ENCODE data around the gene ADAMTS5. TPM values are rescaled to one million over a fixed set of nuclear protein-coding genes. Genes with fewer than 3 reads are reported as not detected.

Gene ADAMTS5
- polyA plus RNA-seq, 2 of the 4 experiments (the other 2 are of a cell fraction): not detected

DNA sequence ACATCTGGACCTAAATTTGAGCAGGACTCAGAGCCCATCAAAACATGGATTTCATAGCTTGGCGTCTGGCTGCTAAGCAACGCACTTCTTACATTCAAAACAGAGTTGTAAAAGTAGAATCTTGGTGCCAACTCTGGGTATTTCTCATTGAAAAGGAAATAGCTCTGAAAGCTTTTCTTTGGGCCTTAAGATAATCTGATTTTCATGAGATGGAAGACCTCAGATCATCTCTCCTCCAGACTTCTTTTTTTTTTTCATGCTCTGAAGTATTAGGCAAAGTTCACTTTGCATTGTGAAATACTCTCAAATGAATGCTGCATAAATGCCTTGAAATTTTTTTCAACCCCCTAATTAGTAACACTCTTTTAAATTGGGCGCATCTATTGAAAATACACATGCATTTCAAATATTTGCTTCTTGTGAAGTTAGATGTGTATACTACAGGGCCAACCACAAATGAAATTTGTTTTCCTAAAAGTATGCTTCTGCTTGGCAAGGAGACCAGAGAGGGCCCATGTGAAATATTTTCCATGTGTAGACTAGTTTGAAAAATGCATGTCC is 4.2 kb downstream of the ADAMTS5 start:
- FAIRE-seq (no peak), ATAC-seq (no peak), DNase-seq (ENCODE audit: low read depth in 1 of 2, low spot score in 1 of 2) (no peak)
- TF ChIP-seq HOXA7 (CRISPR knock-in tag; IDR thresholded peaks at IDR 0.05): no peak
- TF ChIP-seq HOXB5 (CRISPR knock-in tag; IDR thresholded peaks at IDR 0.05): no peak
- no peak for TF ChIP-seq FOSL2 (IDR thresholded peaks at IDR 0.05)
- no peak for TF ChIP-seq FOSL2 (CRISPR knock-in tag; IDR thresholded peaks at IDR 0.05)
- Histone ChIP-seq H3K9me3 (no peaks in the 10 kb centered on the region), H3K4me3 (no peak overlapping the region), H3K27ac (no peak overlapping the region), H3K4me2 (no peak overlapping the region), H3K4me1 (no peaks in the 10 kb centered on the region)
- 6% methylated on average over 3 of the region's 3 CpGs for WGBS (ENCODE audit: missing lambda C conversion rate)
- ChIA-PET POLR2A (no interaction called here), CTCF (interaction anchor here (0.6 kb wide), 1 partner anchor 396 kb away, joined by 4 read pairs; no protein-coding TSS in a partner anchor)

DNA sequence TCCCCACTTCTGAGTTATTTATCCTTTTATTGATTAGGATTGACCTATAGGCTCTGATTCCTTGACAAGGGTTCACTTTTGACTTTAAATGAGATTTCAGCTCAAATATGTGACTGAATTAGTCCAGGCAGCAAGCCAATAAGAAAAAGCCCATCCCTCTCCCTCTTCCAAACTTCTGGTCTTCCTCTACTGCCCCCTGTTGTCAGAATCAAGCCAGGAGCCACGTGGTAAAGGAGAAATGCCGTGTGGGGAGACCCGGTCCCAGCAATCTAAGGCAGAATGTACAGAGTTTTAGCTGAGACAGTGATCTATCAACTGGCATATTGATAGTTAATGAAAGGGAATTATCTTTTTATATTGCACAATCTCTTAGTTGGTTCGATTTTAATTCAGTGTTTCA is 5.2 kb downstream of the ADAMTS5 start:
- H3K9me3 ChIP-seq: no peaks in the 10 kb centered on the region
- no peak for ATAC-seq
- H3K4me2 ChIP-seq: no peak overlapping the region
- ChIA-PET POLR2A (no interaction called here), CTCF (no interaction called here)
- WGBS (ENCODE audit: missing lambda C conversion rate): 6% methylated on average over 4 of the region's 4 CpGs
- no peak overlapping the region for H3K4me3 ChIP-seq
- TF ChIP-seq CBX2 (IDR thresholded peaks at IDR 0.05; ENCODE audit: borderline replicate concordance, low read depth) (no peak), HOXA7 (CRISPR knock-in tag; IDR thresholded peaks at IDR 0.05) (no peak), MAFK (IDR thresholded peaks at IDR 0.05; ENCODE audit: partially characterized antibody) (no peak), HOXB13 (CRISPR knock-in tag; IDR thresholded peaks at IDR 0.05; ENCODE audit: low read depth) (no peak), CHD4 (IDR thresholded peaks at IDR 0.05; ENCODE audit: borderline replicate concordance) (no peak), FOXS1 (CRISPR knock-in tag; IDR thresholded peaks at IDR 0.05) (no peak), PHF8 (IDR thresholded peaks at IDR 0.05; ENCODE audit: borderline replicate concordance, low read depth) (no peak), NPAS2 (CRISPR knock-in tag; IDR thresholded peaks at IDR 0.05; ENCODE audit: borderline replicate concordance) (no peak), HEYL (CRISPR knock-in tag; IDR thresholded peaks at IDR 0.05) (no peak), FOSB (CRISPR knock-in tag; IDR thresholded peaks at IDR 0.05) (no peak)
- TF ChIP-seq, protein P1, sequence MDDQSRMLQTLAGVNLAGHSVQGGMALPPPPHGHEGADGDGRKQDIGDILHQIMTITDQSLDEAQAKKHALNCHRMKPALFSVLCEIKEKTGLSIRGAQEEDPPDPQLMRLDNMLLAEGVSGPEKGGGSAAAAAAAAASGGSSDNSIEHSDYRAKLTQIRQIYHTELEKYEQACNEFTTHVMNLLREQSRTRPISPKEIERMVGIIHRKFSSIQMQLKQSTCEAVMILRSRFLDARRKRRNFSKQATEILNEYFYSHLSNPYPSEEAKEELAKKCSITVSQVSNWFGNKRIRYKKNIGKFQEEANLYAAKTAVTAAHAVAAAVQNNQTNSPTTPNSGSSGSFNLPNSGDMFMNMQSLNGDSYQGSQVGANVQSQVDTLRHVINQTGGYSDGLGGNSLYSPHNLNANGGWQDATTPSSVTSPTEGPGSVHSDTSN (IDR thresholded peaks at IDR 0.05): no peak
- TF ChIP-seq, protein P2, sequence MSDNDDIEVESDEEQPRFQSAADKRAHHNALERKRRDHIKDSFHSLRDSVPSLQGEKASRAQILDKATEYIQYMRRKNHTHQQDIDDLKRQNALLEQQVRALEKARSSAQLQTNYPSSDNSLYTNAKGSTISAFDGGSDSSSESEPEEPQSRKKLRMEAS (IDR thresholded peaks at IDR 0.05): no peak
- TF ChIP-seq, protein P3, sequence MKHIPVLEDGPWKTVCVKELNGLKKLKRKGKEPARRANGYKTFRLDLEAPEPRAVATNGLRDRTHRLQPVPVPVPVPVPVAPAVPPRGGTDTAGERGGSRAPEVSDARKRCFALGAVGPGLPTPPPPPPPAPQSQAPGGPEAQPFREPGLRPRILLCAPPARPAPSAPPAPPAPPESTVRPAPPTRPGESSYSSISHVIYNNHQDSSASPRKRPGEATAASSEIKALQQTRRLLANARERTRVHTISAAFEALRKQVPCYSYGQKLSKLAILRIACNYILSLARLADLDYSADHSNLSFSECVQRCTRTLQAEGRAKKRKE (CRISPR knock-in tag; IDR thresholded peaks at IDR 0.05; ENCODE audit: low read depth): no peak
- TF ChIP-seq, protein P4, sequence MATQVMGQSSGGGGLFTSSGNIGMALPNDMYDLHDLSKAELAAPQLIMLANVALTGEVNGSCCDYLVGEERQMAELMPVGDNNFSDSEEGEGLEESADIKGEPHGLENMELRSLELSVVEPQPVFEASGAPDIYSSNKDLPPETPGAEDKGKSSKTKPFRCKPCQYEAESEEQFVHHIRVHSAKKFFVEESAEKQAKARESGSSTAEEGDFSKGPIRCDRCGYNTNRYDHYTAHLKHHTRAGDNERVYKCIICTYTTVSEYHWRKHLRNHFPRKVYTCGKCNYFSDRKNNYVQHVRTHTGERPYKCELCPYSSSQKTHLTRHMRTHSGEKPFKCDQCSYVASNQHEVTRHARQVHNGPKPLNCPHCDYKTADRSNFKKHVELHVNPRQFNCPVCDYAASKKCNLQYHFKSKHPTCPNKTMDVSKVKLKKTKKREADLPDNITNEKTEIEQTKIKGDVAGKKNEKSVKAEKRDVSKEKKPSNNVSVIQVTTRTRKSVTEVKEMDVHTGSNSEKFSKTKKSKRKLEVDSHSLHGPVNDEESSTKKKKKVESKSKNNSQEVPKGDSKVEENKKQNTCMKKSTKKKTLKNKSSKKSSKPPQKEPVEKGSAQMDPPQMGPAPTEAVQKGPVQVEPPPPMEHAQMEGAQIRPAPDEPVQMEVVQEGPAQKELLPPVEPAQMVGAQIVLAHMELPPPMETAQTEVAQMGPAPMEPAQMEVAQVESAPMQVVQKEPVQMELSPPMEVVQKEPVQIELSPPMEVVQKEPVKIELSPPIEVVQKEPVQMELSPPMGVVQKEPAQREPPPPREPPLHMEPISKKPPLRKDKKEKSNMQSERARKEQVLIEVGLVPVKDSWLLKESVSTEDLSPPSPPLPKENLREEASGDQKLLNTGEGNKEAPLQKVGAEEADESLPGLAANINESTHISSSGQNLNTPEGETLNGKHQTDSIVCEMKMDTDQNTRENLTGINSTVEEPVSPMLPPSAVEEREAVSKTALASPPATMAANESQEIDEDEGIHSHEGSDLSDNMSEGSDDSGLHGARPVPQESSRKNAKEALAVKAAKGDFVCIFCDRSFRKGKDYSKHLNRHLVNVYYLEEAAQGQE (IDR thresholded peaks at IDR 0.05): no peak
- no peak overlapping the region for H3K27ac ChIP-seq
- FAIRE-seq: no peak
- no peaks in the 10 kb centered on the region for H3K4me1 ChIP-seq
- no peak for DNase-seq (ENCODE audit: low read depth in 1 of 2, low spot score in 1 of 2)

DNA sequence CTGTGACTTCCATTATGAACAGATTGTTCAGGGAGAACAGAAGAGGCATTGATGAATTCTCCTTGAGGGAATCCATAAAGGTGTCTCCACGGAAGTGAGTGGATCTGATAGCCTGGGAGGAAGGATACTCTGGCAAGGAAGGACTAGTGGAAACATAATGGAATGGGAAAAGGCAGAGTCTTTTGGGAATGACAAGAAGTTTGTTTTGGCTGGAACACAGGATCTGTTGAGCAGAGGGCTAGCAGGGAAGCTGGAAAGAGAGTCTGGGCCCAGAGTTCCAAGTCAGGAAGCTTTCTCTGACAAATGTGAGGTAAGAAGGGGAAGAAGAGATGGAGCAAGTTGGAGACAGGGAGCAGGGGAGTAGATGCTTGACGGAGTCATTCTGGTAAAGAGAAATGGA is 8.1 kb downstream of the ADAMTS5 start:
- DNase-seq (ENCODE audit: low read depth in 1 of 2, low spot score in 1 of 2): no peak
- H3K4me1 ChIP-seq: no peaks in the 10 kb centered on the region
- no peak for FAIRE-seq
- ChIA-PET POLR2A (no interaction called here), CTCF (no interaction called here)
- WGBS (ENCODE audit: missing lambda C conversion rate): 0% methylated on average over 2 of the region's 2 CpGs
- no peaks in the 10 kb centered on the region for H3K9me3 ChIP-seq
- H3K4me2 ChIP-seq: no peak overlapping the region
- no peak overlapping the region for H3K27ac ChIP-seq
- no peak for ATAC-seq
- H3K4me3 ChIP-seq: no peak overlapping the region
- TF ChIP-seq, protein P5, sequence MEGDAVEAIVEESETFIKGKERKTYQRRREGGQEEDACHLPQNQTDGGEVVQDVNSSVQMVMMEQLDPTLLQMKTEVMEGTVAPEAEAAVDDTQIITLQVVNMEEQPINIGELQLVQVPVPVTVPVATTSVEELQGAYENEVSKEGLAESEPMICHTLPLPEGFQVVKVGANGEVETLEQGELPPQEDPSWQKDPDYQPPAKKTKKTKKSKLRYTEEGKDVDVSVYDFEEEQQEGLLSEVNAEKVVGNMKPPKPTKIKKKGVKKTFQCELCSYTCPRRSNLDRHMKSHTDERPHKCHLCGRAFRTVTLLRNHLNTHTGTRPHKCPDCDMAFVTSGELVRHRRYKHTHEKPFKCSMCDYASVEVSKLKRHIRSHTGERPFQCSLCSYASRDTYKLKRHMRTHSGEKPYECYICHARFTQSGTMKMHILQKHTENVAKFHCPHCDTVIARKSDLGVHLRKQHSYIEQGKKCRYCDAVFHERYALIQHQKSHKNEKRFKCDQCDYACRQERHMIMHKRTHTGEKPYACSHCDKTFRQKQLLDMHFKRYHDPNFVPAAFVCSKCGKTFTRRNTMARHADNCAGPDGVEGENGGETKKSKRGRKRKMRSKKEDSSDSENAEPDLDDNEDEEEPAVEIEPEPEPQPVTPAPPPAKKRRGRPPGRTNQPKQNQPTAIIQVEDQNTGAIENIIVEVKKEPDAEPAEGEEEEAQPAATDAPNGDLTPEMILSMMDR (IDR thresholded peaks at IDR 0.05): no peak
- no peak for TF ChIP-seq CHD4 (IDR thresholded peaks at IDR 0.05; ENCODE audit: borderline replicate concordance)
- TF ChIP-seq, protein P6, sequence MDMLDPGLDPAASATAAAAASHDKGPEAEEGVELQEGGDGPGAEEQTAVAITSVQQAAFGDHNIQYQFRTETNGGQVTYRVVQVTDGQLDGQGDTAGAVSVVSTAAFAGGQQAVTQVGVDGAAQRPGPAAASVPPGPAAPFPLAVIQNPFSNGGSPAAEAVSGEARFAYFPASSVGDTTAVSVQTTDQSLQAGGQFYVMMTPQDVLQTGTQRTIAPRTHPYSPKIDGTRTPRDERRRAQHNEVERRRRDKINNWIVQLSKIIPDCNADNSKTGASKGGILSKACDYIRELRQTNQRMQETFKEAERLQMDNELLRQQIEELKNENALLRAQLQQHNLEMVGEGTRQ (IDR thresholded peaks at IDR 0.05): no peak
- no peak for TF ChIP-seq KDM5A (IDR thresholded peaks at IDR 0.05)
- TF ChIP-seq CHD2 (IDR thresholded peaks at IDR 0.05; ENCODE audit: low read length, partially characterized antibody): no peak
- TF ChIP-seq, protein P4 (IDR thresholded peaks at IDR 0.05): no peak
